ENCODE data around the gene RAP1B.
"Not testable (repeated sequence)": the region's sequence is repeated elsewhere in the genome, so short reads cannot be mapped to it uniquely, and the experiment has no call there.

The RAP1B gene

GRCh38 chr12:68673788-68674187, 63.1 kb downstream of the RAP1B start:
- Histone ChIP-seq H3K27me3 (replicated peaks; ENCODE audit: insufficient read depth, low read length) (no peaks in the 10 kb centered on the region), H3K27ac (ENCODE audit: low read length) (no peak overlapping the region), H3K4me2 (ENCODE audit: low read depth, low read length) (no peak overlapping the region), H3K9ac (ENCODE audit: low read length) (no peak overlapping the region), H3K79me2 (ENCODE audit: low read length) (no peaks in the 10 kb centered on the region), H3K36me3 (replicated peaks; ENCODE audit: insufficient read depth, low read length) (no peaks in the 10 kb centered on the region), H2AFZ (ENCODE audit: low read length) (no peak overlapping the region), H4K20me1 (ENCODE audit: insufficient read depth, low read length) (no peaks in the 10 kb centered on the region), H3F3A (ENCODE audit: insufficient read depth, low read length) (no peaks in the 10 kb centered on the region), H3K9me2 (replicated peaks; ENCODE audit: insufficient read depth, low read length) (no peaks in the 10 kb centered on the region), H3K4me3 (ENCODE audit: low read length) (no peak overlapping the region), H3K4me1 (ENCODE audit: low read length) (no peaks in the 10 kb centered on the region), H3K9me3 (replicated peaks; ENCODE audit: insufficient read depth, low read length) (no peaks in the 10 kb centered on the region)
- TF ChIP-seq CTCF (IDR thresholded peaks at IDR 0.05; ENCODE audit: low read length) (no peak), EZH2 (optimal IDR thresholded peaks at IDR 0.05; ENCODE audit: low read depth, low read length) (no peak), EZH2phosphoT487 (IDR thresholded peaks at IDR 0.05; ENCODE audit: low read length) (no peak)
- no peak for DNase-seq

GRCh38 chr12:68674376-68674775, 63.7 kb downstream of the RAP1B start:
- Histone ChIP-seq H3K4me3 (ENCODE audit: low read length) (no peak overlapping the region), H3K9ac (ENCODE audit: low read length) (no peak overlapping the region), H3K4me1 (ENCODE audit: low read length) (no peaks in the 10 kb centered on the region), H3K27ac (ENCODE audit: low read length) (no peak overlapping the region), H3K27me3 (replicated peaks; ENCODE audit: insufficient read depth, low read length) (no peaks in the 10 kb centered on the region), H3K36me3 (replicated peaks; ENCODE audit: insufficient read depth, low read length) (no peaks in the 10 kb centered on the region), H2AFZ (ENCODE audit: low read length) (no peak overlapping the region), H3K9me3 (replicated peaks; ENCODE audit: insufficient read depth, low read length) (no peaks in the 10 kb centered on the region), H3K4me2 (ENCODE audit: low read depth, low read length) (no peak overlapping the region), H3K9me2 (replicated peaks; ENCODE audit: insufficient read depth, low read length) (no peaks in the 10 kb centered on the region), H3K79me2 (ENCODE audit: low read length) (no peaks in the 10 kb centered on the region), H4K20me1 (ENCODE audit: insufficient read depth, low read length) (no peaks in the 10 kb centered on the region), H3F3A (ENCODE audit: insufficient read depth, low read length) (no peaks in the 10 kb centered on the region)
- DNase-seq = no peak
- TF ChIP-seq EZH2phosphoT487 (IDR thresholded peaks at IDR 0.05; ENCODE audit: low read length) (no peak), EZH2 (optimal IDR thresholded peaks at IDR 0.05; ENCODE audit: low read depth, low read length) (no peak), CTCF (IDR thresholded peaks at IDR 0.05; ENCODE audit: low read length) (no peak)

GRCh38 chr12:68675101-68675842, 64.6 kb downstream of the RAP1B start:
- DNase-seq = no peak
- no peaks in the 10 kb centered on the region for H3K36me3 ChIP-seq (replicated peaks; ENCODE audit: insufficient read depth, low read length)
- no peak overlapping the region for H3K27ac ChIP-seq (ENCODE audit: low read length)
- no peaks in the 10 kb centered on the region for H3K9me2 ChIP-seq (replicated peaks; ENCODE audit: insufficient read depth, low read length)
- H3K4me1 ChIP-seq (ENCODE audit: low read length) = no peaks in the 10 kb centered on the region
- TF ChIP-seq EZH2phosphoT487 (IDR thresholded peaks at IDR 0.05; ENCODE audit: low read length) (no peak), EZH2 (optimal IDR thresholded peaks at IDR 0.05; ENCODE audit: low read depth, low read length) (no peak), CTCF (IDR thresholded peaks at IDR 0.05; ENCODE audit: low read length) (no peak)
- H2AFZ ChIP-seq (ENCODE audit: low read length) = no peak overlapping the region
- no peaks in the 10 kb centered on the region for H3K27me3 ChIP-seq (replicated peaks; ENCODE audit: insufficient read depth, low read length)
- H3K9me3 ChIP-seq (replicated peaks; ENCODE audit: insufficient read depth, low read length) = no peaks in the 10 kb centered on the region
- no peak overlapping the region for H3K4me2 ChIP-seq (ENCODE audit: low read depth, low read length)
- no peaks in the 10 kb centered on the region for H4K20me1 ChIP-seq (ENCODE audit: insufficient read depth, low read length)
- H3F3A ChIP-seq (ENCODE audit: insufficient read depth, low read length) = no peaks in the 10 kb centered on the region
- H3K79me2 ChIP-seq (ENCODE audit: low read length) = no peaks in the 10 kb centered on the region
- no peak overlapping the region for H3K4me3 ChIP-seq (ENCODE audit: low read length)
- no peak overlapping the region for H3K9ac ChIP-seq (ENCODE audit: low read length)

DNA sequence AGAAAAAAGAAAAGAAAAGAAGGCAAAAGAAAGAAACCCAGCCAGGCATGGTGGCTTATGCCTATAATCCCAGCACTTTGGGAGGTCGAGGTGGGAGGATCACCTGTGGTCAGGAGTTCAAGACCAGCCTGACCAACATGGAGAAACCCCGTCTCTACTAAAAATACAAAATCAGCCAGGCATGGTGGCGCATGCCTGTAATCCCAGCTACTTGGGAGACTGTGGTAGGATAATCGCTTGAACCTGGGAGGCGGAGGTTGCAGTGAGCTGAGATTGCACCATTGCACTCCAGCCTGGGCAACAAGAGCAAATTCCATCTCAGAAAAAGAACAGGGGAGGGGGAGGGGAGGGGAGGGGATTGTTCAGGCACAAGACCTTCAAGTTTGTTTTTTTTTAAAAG, 66.2 kb downstream of the RAP1B start:
- H3K4me2 ChIP-seq (ENCODE audit: low read depth, low read length); H3K27me3 ChIP-seq (replicated peaks; ENCODE audit: insufficient read depth, low read length); H4K20me1 ChIP-seq (ENCODE audit: insufficient read depth, low read length); H3K79me2 ChIP-seq (ENCODE audit: low read length); H3K36me3 ChIP-seq (replicated peaks; ENCODE audit: insufficient read depth, low read length); H3F3A ChIP-seq (ENCODE audit: insufficient read depth, low read length); H3K9me2 ChIP-seq (replicated peaks; ENCODE audit: insufficient read depth, low read length); H3K4me3 ChIP-seq (ENCODE audit: low read length); H3K4me1 ChIP-seq (ENCODE audit: low read length); H3K9me3 ChIP-seq (replicated peaks; ENCODE audit: insufficient read depth, low read length); H2AFZ ChIP-seq (ENCODE audit: low read length); H3K27ac ChIP-seq (ENCODE audit: low read length); H3K9ac ChIP-seq (ENCODE audit: low read length); DNase-seq: not testable (repeated sequence)

Data from MM.1S (cell line).